GM04504 (cell line): ENCODE data around the gene PRTG.
"Not testable (repeated sequence)": the region's sequence is repeated elsewhere in the genome, so short reads cannot be mapped to it uniquely, and the experiment has no call there.

Experiments
- DNase-seq: peaks from one replicate; pipeline ENCODE4 v3.0.0-alpha.2; 2012; ENCODE audit warnings: low read depth

The PRTG gene

GRCh38 chr15:55700876-55701275, 42.1 kb downstream of the PRTG start:
- DNase-seq, result no peak

DNA sequence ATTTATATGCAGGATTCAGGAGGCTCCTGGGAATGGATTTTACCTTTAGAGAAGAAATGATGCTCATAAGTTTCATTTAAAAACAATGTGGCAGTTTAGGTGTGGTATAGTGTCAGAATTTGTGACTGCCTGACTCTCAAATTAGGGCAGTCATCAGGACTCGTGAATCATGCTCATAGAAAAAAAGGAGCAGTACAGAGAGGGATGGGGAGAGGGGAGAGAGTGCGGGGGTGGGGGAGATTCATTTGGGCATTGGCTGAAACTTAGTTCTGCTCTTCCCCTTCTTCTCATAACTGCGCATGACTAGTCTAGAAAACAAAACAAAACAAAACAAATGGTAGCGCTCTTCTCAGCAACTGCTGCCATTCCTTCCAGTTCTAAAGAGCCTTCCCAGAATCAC, 44.3 kb downstream of the PRTG start:
- no peak for DNase-seq

GRCh38 chr15:55696221-55696620, 46.7 kb downstream of the PRTG start:
- no peak for DNase-seq

GRCh38 chr15:55695432-55695831, 47.5 kb downstream of the PRTG start:
- DNase-seq, result no peak

- DNase-seq, result no peak
These were observed 48.3 kb downstream of the PRTG start for GRCh38 chr15:55694652-55695150.

DNA sequence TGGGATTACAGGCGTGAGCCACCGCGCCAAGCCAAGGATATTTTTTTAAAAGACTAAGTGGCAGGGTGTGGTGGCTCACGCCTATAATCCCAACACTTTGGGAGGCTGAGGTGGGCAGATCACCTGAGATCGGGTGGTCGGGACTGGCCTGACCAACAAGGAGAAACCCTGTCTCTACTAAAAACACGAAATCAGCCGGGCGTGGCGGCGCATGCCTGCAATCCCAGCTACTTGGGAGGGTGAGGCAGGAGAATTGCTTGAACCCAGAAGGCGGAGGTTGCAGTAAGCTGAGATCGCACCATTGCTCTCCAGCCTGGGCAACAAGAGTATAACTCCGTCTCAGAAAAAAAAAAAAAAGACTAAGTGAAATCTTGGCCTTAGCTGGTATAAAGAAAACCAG, 49.8 kb downstream of the PRTG start:
- DNase-seq, result not testable (repeated sequence)

- DNase-seq, result no peak
These were observed 55.2 kb downstream of the PRTG start for GRCh38 chr15:55687792-55688191.

GRCh38 chr15:55685286-55685685, 57.7 kb downstream of the PRTG start:
- DNase-seq, result no peak

GRCh38 chr15:55683376-55683775, 59.6 kb downstream of the PRTG start:
- DNase-seq, result no peak

DNA sequence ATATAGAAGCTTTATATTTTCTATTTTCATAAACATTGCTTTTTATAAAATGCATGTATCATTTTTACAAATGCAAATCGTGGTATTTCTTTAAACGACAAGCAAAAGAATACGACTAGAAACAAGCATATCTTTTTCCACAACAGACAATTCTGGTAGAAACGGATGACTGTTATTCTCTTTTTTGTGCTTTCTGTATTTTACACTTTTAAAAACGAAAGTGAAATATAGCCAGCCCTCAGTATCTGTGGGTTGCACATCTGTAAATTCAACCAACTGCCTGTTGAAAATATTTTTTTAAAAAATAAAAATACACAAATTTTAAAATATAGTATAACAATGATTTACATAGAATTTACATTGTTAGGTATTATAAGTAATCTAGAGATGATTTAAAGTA, 61.3 kb downstream of the PRTG start:
- DNase-seq, result no peak

- DNase-seq, result no peak
These were observed 66.4 kb downstream of the PRTG start for GRCh38 chr15:55676507-55676906.

DNA sequence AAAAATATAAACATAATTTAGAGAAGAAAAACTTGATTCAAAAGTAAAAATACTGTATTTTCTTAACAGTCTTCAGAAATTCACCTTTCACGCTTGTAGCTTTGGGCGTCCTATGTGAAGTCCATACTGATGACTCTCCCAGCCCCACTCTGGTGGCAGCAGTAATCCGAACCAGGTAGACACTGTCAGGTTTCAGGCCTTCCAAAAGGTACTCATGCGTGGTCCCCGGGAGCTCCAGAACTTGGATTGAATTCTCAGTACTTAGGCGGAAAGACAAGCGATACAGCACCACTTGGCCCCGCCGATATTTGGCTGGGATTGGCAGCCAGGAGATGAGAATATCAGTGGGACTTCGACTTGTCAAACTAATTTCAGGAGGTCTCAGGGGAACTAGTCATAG, 69.7 kb downstream of the PRTG start:
- DNase-seq, result no peak

DNA sequence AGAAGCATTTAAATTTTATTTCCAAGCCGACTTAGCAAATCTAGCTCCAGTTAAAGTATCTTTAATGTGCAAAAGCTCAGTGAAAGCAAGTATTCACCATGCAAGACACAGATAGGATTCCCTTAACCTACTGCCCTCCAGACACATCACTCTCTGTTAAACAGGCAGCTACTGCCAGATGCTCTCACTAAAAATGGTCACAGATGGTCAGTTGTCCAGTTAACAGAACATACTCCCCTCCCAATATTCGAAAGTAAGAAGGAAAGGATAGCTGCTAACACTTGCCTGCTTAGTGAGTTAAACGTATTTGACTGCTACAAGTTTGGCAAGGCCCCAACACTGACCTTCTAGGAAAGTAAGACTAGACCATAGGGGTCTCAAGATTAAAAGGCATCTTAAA, 73.7 kb downstream of the PRTG start:
- no peak for DNase-seq

DNA sequence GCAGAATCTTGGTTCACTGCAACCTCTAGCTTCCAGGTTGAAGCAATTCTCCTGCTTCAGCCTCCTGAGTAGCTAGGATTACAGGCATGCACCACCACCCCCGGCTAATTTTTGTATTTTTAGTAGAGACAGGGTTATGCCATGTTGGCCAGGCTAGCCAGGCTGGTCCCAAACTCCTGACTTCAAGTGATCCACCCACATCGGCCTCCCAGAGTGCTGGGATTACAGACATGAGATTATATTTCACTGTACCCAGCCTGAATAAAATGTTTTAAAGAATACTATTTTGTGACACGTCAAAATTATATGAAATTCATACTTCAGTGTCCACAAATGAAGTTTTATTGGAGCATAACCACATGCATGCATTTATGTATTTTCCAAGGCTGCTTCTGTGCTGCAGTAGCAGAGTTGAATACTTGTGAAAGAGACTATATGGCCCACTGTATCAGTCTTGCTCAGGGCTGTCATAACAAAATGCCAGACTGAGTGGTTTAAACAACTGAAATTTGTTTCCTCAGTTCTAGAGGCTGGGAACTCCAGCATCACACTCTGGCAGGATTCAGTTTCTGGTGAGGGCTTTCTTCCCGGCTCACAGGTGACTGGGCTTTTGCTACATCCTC, 77.2 kb downstream of the PRTG start:
- no peak for DNase-seq

GRCh38 chr15:55661428-55661827, 81.5 kb downstream of the PRTG start:
- DNase-seq, result no peak

GRCh38 chr15:55660153-55660552, 82.8 kb downstream of the PRTG start:
- DNase-seq, result no peak

DNA sequence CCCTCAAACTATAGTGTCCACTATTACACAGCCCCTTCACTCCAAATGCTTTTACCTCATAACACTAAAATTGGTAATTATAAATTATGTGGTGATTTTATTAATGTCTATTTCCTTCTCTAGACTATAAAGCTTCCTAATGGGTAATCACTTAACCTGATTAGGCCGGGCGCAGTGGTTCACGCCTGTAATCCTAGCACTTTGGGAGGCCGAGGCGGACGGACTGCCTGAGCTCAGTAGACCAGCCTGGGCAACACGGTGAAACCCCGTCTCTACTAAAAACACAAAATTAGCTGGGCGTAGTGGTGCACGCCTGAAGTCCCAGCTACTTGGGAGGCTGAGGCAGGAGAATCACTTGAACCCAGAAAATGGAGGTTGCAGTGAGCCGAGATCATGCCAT, 83.5 kb downstream of the PRTG start:
- no peak for DNase-seq

- no peak for DNase-seq
These were observed 84.1 kb downstream of the PRTG start for GRCh38 chr15:55658886-55659285.

- no peak for DNase-seq
These were observed 88.4 kb downstream of the PRTG start for GRCh38 chr15:55654561-55655031.

DNA sequence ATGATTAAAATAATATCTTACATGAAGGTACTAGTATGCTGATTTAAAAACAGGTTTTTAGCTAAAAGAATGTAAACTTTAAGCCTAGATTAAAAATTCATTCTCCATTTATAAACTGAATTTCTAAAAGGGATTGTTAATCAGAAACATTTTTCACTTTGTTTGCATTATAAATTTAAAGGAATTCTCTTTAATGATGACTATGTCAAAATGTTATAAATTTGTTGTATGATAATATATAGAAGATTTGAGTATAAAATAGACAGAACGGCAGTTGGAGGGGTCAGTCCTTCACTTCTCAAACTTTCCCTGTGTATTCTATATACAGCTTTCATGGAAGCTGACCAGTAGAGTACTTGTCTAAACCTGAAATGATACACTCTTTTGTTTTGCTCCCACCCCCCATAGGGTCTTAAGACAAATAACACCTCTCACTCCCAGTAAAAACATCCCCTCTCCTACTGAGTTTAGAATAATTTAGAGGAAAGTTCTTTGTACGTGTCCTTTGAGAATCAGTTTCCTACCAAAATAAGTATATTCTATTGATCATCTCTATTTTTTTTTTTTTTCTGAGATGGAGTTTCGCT, 90.0 kb downstream of the PRTG start:
- no peak for DNase-seq

DNA sequence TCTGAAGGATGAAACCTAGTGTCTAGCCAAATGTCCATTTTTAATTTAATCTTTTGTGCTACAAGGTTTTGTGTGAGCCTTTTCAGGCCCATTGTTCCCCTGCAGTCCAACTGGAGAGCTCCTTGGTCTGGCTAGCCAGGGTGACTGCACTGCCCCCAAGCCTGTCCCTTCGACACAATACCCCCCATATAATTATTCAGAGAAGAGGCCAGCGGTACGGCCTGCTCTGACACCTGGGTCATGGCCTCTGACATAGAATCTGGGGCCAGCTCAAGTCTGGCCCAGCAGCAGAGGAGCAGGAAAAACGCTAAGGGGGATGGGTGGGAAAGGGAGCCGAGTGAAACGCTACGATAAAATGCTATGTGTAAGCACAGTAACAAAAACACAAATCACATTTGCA, 90.6 kb downstream of the PRTG start:
- DNase-seq, result no peak

- peak; percentile 22 for DNase-seq
These were observed 93.9 kb downstream of the PRTG start for GRCh38 chr15:55649058-55649423.

DNA sequence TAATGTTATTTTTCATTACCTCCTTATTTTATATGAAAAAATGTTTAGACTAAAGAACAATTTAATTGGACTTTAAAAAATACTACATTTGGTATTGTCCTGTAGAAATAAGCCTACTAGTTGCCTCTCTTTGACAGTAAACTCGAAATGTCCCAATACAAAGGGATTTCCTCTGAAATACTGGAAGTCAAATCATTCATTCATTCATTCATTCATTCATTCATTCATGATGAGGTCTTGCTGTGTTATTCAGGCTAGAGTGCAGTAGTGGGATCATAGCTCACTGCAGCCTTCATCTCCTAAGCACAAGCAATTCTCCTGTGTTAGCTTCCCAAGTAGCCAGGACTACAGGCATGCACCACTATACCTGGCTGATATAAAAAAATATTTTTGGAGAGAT, 104.2 kb downstream of the PRTG start:
- no peak for DNase-seq

- no peak for DNase-seq
These were observed 105.9 kb downstream of the PRTG start for GRCh38 chr15:55637086-55637485.
